ENCODE data around the gene SNN. TPM values are rescaled to one million over a fixed set of nuclear protein-coding genes. Genes with fewer than 3 reads are reported as not detected.

Gene SNN
- total RNA-seq, 1 donor from 2014 or later, result 23.4 TPM

- H3K9me3 Mint-ChIP-seq (ENCODE audit: unreplicated experiment), result no peaks in the 10 kb centered on the region
- H3K36me3 Mint-ChIP-seq (ENCODE audit: unreplicated experiment), result peaks cover 40% of the 10 kb centered on the region
- no peak overlapping the region for H3K27ac Mint-ChIP-seq (ENCODE audit: unreplicated experiment)
- no peak overlapping the region for H3K4me3 Mint-ChIP-seq (ENCODE audit: unreplicated experiment)
- no peak for TF ChIP-seq CTCF (IDR thresholded peaks at IDR 0.05)
- H3K27me3 Mint-ChIP-seq (ENCODE audit: unreplicated experiment), result no peaks in the 10 kb centered on the region
- DNase-seq (ENCODE audit: extremely low spot score, unreplicated experiment), result peak; percentile 68
- peaks cover 5% of the 10 kb centered on the region for H3K4me1 Mint-ChIP-seq (ENCODE audit: unreplicated experiment)
These were observed 32.2 kb downstream of the SNN start for GRCh38 chr16:11700264-11701029.

GRCh38 chr16:11705311-11706025 lies 37.2 kb downstream of the SNN start:
- Mint-ChIP-seq H3K36me3 (ENCODE audit: unreplicated experiment) (peaks cover 16% of the 10 kb centered on the region), H3K9me3 (ENCODE audit: unreplicated experiment) (no peaks in the 10 kb centered on the region), H3K4me1 (ENCODE audit: unreplicated experiment) (peaks cover 21% of the 10 kb centered on the region), H3K27me3 (ENCODE audit: unreplicated experiment) (no peaks in the 10 kb centered on the region), H3K4me3 (ENCODE audit: unreplicated experiment) (no peak overlapping the region), H3K27ac (ENCODE audit: unreplicated experiment) (peak overlapping the region; percentile 38)
- no peak for TF ChIP-seq CTCF (IDR thresholded peaks at IDR 0.05)
- DNase-seq (ENCODE audit: extremely low spot score, unreplicated experiment), result no peak

GRCh38 chr16:11706180-11706742 lies 38.0 kb downstream of the SNN start:
- H3K36me3 Mint-ChIP-seq (ENCODE audit: unreplicated experiment), result peaks cover 18% of the 10 kb centered on the region
- no peaks in the 10 kb centered on the region for H3K27me3 Mint-ChIP-seq (ENCODE audit: unreplicated experiment)
- DNase-seq (ENCODE audit: extremely low spot score, unreplicated experiment), result peak; percentile 63
- H3K27ac Mint-ChIP-seq (ENCODE audit: unreplicated experiment), result no peak overlapping the region
- no peaks in the 10 kb centered on the region for H3K9me3 Mint-ChIP-seq (ENCODE audit: unreplicated experiment)
- H3K4me1 Mint-ChIP-seq (ENCODE audit: unreplicated experiment), result peaks cover 21% of the 10 kb centered on the region
- no peak overlapping the region for H3K4me3 Mint-ChIP-seq (ENCODE audit: unreplicated experiment)
- no peak for TF ChIP-seq CTCF (IDR thresholded peaks at IDR 0.05)

GRCh38 chr16:11707679-11708197 lies 39.5 kb downstream of the SNN start:
- Mint-ChIP-seq H3K4me1 (ENCODE audit: unreplicated experiment) (peaks cover 21% of the 10 kb centered on the region), H3K9me3 (ENCODE audit: unreplicated experiment) (no peaks in the 10 kb centered on the region), H3K36me3 (ENCODE audit: unreplicated experiment) (peaks cover 18% of the 10 kb centered on the region), H3K27ac (ENCODE audit: unreplicated experiment) (no peak overlapping the region), H3K27me3 (ENCODE audit: unreplicated experiment) (no peaks in the 10 kb centered on the region), H3K4me3 (ENCODE audit: unreplicated experiment) (no peak overlapping the region)
- no peak for TF ChIP-seq CTCF (IDR thresholded peaks at IDR 0.05)
- DNase-seq (ENCODE audit: extremely low spot score, unreplicated experiment), result no peak

GRCh38 chr16:11708421-11708820 lies 40.2 kb downstream of the SNN start:
- DNase-seq (ENCODE audit: extremely low spot score, unreplicated experiment), result no peak
- peak overlapping the region; percentile 3 for H3K27ac Mint-ChIP-seq (ENCODE audit: unreplicated experiment)
- no peaks in the 10 kb centered on the region for H3K9me3 Mint-ChIP-seq (ENCODE audit: unreplicated experiment)
- TF ChIP-seq CTCF (IDR thresholded peaks at IDR 0.05), result no peak
- no peak overlapping the region for H3K4me3 Mint-ChIP-seq (ENCODE audit: unreplicated experiment)
- H3K4me1 Mint-ChIP-seq (ENCODE audit: unreplicated experiment), result peaks cover 21% of the 10 kb centered on the region
- H3K27me3 Mint-ChIP-seq (ENCODE audit: unreplicated experiment), result no peaks in the 10 kb centered on the region
- peaks cover 16% of the 10 kb centered on the region for H3K36me3 Mint-ChIP-seq (ENCODE audit: unreplicated experiment)

All from osteocyte (in vitro differentiated cells).